NCI-H748 (cell line): Measurements from ENCODE around the gene WDR37.
"Not testable (repeated sequence)": the region's sequence is repeated elsewhere in the genome, so short reads cannot be mapped to it uniquely, and the experiment has no call there.

Source experiments
- DNase-seq: peaks from one replicate; lab custom pipeline; 2025; ENCODE audit not compliant: unreplicated experiment; lab: John Stamatoyannopoulos, UW

Gene WDR37

DNA sequence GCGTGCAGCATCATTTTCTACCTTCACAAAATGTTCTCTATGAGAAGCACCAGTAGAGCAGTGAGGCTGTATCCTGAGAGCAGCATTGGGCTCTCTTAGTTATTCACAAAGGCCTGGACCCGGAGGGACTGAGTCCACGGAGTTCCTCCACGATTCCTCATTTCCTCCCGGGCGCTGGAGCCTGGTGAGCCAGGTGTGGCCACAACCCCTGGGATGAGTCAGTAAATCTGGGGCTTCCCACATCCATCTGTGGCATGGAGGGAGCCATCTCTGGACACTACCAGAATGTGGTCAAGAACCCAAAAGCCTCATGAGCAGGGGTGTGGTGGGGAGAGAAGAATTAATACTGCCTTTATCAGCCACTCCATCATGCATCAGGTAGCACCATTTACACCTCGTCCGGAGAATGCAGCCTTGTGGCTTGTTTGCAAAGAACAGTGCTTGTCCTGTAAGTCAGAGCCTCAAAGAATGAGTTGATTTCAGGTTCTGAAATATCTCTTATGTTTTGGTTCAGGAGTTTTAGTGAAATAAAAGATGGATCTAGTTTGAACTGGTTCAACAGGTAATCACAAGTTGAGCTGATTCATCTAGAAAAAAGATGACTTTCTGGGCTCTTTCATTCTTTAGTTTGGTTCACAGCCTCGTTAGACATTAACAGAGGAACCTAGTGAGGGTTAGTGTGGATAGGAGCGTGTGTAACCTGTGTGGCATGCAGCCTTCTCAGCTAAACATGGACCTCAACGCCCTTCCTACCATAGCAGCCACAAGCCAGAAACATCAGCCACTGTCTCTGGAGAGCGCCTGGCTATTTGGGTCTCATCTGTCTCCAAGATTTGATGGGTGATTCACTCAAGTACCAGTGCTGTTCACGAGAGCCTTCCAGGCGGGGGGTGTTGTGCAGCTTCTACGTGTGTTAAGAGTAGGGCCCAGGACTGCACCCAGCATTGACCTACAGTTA lies 95.2 kb downstream of the WDR37 start:
- DNase-seq = no peak

DNA sequence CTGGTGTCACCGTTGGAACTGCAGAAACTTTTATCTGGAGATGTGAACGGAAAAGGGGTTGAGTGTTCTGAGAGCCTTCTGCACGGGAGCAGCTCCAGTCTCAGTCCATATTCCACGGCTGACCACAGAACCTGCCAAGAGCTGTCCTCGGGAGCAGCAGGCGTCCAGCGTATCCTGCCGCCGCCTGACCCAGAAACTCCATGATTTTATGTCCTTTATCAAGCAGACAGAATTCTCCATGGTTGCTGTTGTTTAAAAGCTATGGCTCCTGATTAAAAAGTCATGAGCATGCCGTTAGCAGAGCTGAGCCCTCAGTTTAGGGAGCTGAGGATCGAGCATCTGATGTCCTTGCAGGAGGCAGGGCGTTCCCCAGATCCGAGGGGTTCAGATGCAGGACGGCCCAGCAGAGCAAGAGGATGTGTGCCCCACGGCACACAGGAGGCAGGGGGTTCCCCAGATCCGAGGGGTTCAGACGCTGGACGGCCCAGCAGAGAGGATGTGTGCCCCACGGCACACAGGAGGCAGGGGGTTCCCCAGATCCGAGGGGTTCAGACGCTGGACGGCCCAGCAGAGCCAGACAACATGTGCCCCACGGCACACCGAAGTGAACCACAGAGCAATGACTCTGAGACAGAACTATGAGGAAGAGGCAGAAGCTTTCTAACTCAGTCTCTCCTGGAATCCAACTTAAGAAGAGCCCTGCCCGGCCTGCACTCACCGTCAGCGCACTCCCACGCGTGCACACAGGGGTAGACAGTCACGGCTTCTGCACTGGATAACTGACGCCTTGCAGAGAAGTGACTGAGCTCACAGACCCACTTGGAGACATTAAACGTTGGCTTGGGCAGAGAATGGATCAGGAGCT lies 96.4 kb downstream of the WDR37 start:
- DNase-seq = no peak

DNA sequence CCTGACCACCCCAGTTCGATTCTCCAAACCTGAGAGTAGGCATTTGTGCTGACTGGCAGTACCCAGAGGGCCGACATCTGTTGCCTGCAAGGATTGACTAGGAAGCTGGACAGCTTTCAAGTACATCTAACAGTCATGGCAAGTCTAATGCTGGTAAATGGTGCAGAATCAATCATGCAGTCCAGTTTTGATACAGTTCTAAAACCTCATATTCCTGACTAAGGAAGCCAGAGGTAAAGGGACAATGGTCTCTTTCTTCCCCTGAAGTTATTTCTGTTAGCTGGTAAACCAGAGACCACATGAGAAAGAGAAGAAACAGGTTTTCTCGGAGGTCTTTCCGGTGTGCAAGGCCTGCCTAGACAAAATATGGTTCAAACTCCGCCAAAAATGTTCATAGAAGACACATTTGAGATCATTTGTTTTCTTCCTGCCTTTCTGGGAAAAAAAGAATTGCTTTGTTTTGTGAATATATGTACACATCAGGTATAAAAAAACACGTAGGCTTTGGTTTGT lies 97.1 kb downstream of the WDR37 start:
- DNase-seq = no peak

DNA sequence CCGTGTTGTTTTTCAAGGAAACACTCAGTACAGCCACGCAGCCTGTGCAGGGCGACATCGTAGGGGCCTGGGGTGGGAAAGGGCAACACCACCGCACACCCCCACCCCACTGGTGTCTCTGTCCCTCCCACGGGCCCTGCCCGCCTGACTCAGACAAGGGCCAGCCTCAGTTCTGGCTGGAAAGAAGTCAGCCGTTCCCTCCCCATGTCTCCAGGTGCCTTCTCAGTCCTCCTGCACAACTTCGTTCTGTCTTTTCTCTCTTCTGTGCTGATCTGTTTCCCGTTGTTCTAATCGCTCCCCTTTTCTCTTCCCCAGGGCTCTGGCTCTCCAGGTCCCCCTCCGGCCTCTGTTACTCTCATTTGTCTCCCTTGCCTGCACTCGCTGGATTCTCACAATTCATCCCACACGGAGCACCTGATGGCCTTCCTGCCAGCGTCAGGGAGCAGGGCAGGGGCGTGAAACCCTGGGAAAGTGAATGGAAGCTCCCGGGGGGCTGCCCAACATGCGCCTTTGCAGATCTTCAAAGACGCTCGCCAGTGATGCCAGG lies 97.7 kb downstream of the WDR37 start:
- no peak for DNase-seq

DNA sequence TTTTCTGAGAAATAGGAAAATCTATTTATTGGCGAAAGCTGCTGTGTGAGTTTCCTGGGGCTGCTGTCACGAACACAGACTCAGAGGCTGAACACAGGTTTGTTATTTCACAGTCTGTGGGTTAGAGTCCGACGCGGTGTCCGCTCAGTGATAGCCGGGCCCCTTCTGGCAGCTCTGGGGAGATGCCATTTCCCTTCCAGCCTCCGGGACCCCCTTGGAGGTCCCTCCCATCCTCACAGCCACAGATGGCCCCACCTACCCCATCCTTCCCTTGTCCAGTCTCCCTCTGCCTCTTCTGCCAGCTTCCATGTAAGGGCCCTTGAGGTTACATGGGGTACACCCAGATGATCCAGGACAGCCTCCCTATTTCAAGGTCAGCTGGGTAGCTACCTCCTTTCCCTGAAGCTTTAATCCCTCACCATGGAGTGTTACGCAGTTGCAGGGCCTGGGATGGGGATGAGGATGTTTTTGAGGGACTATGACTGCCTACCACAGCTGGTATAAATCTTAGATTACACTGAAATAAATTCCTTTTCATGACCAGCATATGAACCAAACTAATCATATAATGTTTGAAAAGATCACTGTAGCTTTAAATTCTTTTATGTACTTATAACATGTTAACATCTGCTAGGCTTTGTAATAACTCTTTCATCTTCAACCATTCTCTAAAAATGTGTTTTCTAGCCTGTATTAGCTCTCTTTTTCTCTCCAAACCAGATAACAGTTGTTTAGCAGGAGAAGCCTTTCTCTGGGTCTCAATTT lies 98.5 kb downstream of the WDR37 start:
- no peak for DNase-seq

DNA sequence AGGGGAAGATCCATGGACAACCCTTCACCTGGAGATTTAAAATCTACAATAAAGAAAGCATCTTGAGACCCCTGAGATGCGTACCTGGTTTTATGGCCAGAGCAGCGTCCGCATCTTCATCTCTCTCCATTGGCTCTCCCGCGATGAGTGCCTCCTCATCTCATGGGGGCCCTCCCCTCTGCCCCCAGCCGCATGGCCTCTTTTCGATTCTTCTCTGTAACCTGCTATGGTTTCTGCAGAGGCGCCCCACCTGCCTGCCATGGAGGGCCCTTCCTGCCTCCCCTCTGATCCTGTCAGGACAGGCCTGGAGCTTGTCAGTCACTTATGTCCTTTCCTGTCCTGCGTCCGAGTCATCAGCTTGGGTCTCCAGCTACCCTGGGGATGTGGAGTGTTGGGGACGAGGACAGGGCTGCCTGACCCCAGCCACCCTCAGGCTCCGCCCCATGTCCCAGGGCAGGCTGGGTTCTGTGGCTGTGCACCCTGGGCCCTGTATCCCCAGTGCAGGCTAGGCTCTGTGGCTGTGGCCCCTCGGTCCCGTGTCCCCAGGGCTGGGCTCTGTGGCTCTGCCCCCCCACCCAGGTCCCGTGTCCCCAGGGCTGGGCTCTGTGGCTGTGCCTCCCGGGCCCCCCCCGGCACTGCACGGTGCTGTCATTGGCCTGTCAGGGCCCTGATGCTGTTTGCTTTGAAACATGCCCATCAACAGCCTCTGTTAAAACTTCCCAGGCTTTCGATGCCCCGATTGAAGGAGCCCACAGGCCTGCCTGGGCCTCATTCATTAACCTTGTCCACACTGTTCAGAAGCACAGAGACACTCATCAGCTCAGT lies 99.8 kb downstream of the WDR37 start:
- no peak for DNase-seq

DNA sequence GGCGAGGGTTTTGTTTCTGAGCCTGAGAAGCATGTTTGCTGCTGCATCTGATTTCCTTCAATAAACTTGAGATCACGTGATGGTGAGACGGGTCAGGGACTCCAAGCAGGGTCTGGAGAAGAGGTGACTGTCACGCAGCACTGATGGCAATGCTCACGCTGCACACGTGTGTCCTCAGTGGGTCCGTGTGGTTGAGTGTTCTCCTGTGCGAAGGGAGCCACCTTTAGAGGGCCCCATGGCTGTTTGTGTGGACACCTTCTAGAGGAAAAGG lies 100.4 kb downstream of the WDR37 start:
- DNase-seq = no peak

DNA sequence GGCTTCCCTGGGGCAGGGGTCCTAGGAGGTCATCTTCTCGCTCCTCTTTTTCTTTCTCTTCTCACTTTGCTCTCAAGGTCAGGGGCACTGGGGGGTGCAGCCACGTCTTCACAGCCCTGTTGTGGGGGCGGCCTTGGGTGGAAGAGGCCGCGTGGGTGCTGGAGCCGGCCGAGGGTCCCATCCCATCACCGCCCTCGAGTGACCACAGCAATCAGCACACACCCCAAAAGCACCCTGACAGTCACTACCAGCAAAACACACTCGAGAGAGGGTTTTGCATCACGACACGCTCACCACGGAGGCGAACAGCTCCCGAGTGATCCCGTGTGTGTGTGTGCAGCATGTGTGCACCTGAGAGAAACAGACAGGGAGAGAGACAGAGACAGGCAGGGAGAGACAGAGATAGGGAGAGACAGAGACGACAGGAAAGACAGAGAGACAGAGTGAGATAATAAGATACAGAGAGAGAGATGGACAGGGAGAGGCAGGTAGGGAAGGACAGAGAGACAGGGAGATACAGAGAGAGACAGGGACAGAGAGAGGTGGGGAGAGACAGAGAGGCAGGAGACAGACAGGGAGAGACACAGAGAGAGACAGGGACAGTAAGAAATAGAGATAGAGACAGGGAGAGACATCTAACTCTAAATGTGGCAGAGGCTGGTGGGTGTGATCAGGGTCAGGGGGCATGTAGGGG lies 100.9 kb downstream of the WDR37 start:
- DNase-seq = no peak

DNA sequence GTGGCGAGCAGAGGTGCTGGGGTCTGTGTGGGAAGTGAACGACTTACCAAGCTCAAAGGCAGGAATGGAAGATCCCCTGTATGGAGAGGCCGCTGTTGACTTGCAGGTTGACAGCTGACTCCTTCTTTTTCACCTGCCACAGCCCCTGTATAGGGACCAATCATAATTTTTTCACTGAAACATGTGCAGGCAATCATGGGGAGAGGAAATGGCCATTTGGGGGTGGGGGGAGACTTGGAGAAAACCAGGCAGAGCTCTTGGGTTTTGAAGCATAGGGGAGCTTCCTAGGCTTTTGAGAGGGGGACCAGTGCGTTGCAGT lies 101.4 kb downstream of the WDR37 start:
- DNase-seq = no peak

DNA sequence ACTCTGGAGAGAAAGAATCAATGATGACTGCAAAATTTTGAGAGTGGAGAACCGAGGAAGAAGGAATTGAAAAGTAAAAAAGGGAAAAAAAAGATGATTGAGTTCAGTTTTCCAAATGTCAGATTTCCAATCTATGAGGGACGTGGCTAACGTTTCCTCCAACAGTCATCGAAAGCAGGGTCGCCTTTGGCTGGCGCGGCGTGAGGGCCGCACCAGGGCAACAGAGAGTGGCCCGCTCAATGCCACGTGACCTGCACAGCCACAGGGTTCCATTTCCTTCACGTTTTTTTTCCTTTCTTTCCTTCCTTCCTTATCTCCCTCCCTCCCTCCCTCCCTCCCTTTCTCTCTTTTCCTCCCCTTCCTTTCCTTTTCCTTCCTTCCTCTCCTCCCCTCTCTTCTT lies 101.9 kb downstream of the WDR37 start:
- no peak for DNase-seq

DNA sequence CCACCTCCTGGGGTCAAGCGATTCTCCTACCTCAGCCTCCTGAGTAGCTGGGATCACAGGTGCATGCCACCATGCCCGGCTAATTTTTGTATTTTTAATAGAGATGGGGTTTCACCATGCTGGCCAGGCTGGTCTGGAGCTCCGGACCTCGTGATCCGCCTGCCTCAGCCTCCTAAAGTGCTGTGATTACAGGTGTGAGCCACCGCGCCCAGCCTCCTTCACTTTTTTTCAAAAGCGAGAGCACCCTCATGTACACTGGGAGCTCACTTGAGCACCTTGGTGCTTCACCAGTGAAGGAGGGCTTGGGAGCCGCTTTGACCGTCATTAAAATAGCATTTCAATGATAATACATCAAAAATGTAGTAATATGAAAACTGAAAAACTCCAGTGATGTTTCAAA lies 102.4 kb downstream of the WDR37 start:
- DNase-seq = not testable (repeated sequence)

DNA sequence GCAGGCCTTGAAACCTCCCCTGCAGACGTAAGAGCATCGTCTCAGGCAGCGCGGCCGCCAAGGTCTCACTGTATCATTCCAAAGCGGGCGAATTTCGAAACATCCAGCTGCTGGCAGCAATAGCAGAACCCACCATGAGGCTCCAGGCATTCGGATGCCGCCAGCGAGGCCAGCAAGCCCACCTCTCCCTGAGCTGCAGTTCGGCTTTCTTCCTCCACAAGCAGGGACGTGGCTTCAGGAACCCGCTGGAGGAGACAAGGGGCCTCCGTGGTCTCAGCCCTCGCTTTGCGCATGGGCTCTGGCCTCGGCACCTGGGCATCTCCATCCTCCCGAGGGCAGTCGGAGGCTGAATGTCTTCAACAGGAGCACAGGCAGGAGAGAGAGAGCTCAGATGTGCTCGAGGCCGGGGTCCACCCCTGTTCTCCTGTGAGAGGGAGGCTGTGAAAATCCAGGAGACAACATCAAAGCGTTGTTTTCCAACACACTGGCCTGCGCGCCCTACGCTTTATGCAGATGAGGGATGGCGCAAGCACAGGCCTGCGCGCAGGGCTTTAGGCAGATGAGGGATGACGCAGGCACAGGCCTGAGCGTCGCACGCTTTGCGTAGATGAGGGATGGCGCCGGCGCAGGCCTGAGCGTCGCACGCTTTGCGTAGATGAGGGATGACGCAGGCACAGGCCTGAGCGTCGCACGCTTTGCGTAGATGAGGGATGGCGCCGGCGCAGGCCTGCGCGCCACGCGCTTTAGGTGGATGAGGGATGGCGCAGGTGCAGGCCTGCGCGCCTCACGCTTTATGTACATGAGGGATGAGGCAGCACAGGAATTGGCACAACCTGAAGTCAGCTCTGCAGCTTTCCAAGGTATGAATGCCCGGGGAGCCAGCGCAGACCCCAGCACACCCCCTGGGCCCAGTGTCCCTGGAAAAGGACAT lies 103.2 kb downstream of the WDR37 start:
- DNase-seq = no peak

DNA sequence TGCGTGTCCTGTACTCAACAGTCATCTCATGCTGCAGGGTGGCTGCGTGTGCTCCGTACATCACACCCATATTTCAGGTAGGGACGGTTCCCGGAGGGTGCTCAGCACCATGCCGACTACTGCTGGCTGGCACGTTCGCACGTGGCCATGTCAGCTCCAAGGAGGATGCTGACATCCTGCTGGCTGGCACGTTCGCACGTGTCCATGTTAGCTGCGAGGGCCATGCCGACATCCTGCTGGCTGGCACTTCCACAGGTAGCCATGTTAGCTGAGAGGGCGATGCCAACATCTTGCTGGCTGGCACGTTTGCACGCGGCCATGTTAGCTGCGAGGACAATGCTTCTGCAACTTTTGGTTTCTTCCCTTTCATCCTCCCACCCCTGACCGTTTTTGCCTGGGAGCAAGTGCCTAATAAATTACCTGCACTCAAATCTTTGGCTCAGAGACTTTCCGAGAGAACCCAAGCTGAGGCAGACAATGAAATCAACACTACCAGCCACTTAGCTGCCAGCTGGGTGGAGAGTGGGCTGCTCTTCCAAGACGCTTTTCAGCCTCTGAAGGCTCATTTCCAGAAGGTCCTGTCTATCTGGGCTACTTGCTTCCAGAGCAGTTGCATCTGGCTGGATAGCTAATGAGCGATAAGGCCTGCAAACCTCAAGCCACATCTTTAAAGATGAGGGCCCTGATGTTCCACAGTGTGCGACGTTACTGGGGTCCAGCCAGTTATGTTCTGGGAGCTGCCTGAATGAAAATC lies 104.6 kb downstream of the WDR37 start:
- DNase-seq = no peak

DNA sequence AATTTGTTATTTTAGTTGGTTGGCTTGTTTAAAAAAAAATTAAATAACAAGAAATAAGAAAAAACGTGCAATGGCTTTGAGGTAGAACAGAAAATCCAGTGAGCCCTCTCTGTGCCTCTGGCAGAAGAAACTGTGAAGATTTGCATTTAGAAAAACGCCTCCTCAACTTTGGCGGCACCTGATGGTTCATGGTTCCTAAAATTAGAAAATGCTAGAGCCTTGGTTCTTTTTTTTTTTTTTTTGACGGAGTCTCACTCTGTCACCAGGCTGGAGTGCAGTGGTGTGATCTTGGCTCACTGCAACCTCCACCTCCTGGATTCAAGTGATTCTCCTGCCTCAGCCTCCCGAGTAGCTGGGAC lies 105.1 kb downstream of the WDR37 start:
- DNase-seq = not testable (repeated sequence)

DNA sequence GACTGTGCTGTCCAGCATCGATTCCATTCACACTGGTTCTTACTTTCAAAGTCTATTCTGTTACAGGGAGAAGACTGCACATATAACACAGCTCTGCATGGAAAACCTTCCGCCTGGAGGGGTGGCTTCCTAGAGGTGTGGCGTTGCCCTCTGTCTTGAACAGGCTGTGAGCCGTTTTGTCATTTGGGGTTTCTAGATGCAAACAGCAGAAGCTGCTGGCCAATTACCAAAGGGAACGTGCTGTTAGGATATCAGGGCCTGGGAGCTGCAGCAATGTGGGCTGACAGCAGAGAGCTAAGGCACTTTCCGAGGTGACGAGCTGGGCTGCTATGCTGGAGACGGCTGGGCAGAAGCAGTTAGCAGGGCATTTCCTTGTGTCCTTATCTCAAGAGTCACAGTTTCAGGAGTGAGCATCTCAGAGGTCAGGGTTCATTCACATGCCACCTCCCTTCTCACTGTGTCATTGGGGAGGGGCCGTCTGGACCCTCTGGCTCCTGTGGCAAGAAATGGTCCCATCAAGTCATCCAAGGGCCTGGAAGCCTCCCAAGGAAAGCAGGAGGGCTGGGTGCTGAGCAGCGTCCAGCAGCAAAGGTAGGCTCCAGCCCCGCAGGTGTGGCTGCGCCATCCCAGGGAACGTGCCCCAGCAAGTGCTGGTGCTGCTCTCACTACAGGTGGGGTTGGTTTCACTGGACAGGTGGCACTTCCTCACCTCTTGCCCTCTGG lies 106.5 kb downstream of the WDR37 start:
- DNase-seq = no peak

DNA sequence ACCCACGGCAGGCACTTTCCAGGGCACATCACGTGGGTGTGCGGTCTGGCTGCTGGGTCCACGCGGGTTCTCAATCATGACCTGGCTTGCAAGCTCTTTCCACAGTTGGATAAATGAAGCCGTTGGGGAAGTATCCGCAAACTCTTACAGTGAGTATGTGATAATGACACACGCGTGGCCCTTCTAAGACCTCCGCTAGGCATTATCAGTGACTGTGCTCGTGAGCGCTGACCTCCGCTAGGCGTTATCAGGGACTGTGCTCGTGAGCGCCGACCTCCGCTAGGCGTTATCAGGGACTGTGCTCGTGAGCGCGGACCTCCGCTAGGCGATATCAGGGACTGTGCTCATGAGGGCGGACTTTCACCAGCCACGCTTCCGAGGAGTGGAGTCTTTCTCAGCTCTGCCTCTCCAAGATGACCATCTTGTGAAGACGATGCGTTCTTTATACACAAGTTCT lies 107.0 kb downstream of the WDR37 start:
- DNase-seq = no peak

DNA sequence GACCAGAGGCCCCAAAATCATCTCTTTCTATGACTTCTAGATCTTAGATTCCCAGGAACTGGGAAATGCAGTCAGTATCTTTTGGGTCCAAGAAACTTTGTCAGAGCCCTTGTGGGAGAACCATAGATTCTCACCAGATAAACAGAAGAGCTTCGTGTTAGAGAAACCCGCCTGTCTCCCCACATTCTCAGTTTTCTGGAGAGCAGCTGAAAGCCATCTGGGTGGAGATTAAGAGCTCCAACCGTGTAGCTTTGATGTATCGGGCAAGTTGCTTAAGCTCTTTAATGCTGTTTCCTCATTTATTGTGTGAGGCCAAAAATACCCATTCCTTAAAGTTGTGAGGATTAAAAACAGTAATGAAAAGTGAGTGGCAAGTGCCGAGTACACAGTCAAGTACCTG lies 107.6 kb downstream of the WDR37 start:
- no peak for DNase-seq
